ENCODE measurements around the gene SH3BP4. TPM values are rescaled to one million over a fixed set of nuclear protein-coding genes. Genes with fewer than 3 reads are reported as not detected.

SH3BP4 gene
- total and polyA plus RNA-seq, 10 of the 15 experiments (the other 5 are each of a cell fraction or from before 2014, with no cell fraction given) = 0.03 to 0.36 TPM; not detected in 8

- TF ChIP-seq JUNB (IDR thresholded peaks at IDR 0.05) (no peak), SIX5 (IDR thresholded peaks at IDR 0.05; ENCODE audit: low read depth, low read length, severe bottlenecking) (no peak)
Measured at GRCh38 chr2:235032949-235033348, 81.1 kb downstream of the SH3BP4 start (continued).

DNA sequence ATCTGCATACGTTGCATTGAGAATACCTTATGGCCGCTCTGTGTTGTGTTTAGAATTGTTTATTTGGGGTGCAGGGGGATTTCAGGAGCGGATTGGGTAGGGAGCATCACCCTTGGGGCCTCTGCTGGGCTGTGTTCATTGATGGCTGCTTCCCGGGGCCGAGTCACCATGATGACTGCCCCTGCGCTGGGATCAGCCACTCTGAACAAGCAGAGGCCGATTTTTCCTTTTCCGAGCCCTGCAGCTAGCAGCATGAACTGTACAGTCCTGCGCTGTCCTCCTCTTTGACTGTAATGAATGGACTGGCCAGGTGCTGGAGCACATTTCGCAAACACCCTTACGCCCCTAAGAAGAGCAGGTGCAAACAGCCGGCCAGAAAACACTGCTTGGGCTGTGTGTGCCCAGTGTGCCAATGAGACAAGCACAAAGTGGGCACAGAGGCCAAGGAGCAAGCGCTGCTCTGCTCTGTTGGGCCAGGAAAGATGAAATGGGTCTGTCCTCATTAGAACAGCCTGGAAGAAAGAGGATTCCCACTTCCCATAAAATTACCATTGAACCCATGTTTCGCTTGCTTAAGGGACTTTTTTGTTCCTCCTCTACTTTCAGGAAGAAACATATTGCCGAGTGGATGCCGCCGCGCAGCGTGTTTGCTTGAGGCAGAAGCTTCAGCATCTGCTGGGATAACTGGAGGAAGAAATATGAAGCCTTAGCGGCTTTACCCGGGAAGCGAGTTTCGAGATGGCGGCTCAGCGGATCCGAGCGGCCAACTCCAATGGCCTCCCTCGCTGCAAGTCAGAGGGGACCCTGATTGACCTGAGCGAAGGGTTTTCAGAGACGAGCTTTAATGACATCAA lies 82.7 kb downstream of the SH3BP4 start:
- ChIA-PET RAD21 (ENCODE audit: unreplicated experiment) (no interaction called here), SMC1A (ENCODE audit: uncharacterized antibody, unreplicated experiment) (no interaction called here), POLR2A (no interaction called here), CTCF (no interaction called here)
- Histone ChIP-seq H3K36me3 (ENCODE audit: control insufficient read depth in 2 of 2, insufficient read depth in 2 of 2, low read length in 1 of 2) (no peaks in the 10 kb centered on the region), H3K4me2 (ENCODE audit: control insufficient read depth, insufficient read depth) (no peak overlapping the region), H3K27ac (ENCODE audit: control insufficient read depth, insufficient read depth) (no peak overlapping the region), H4K20me1 (ENCODE audit: control insufficient read depth, insufficient read depth) (no peaks in the 10 kb centered on the region), H3K9ac (ENCODE audit: control insufficient read depth, insufficient read depth, low read length) (no peak overlapping the region), H3K79me2 (ENCODE audit: control insufficient read depth, insufficient read depth, low read length) (no peaks in the 10 kb centered on the region), H3K9me3 (replicated peaks; ENCODE audit: control insufficient read depth, insufficient read depth, low read length) (no peaks in the 10 kb centered on the region), H3K4me3 (no peak overlapping the region), H3K27me3 (replicated peaks in 1 of 2; ENCODE audit: control insufficient read depth in 2 of 2, insufficient read depth in 2 of 2, low read length in 1 of 2) (no peaks in the 10 kb centered on the region), H2AFZ (ENCODE audit: control insufficient read depth, low read depth, low read length) (no peak overlapping the region), H3K4me1 (ENCODE audit: control insufficient read depth, insufficient read depth, low read length) (no peaks in the 10 kb centered on the region)
- FAIRE-seq (no peak), DNase-seq (ENCODE audit: low read depth, low spot score) (no peak), ATAC-seq (no peak)
- no TSS peak for BruUV-seq (replicated peaks)
- WGBS (ENCODE audit: insufficient coverage, insufficient replicate concordance, low lambda C conversion rate, missing lambda C conversion rate) = 44% methylated on average over 30 of the region's 30 CpGs
- intact Hi-C loops (cut with micrococcal nuclease; ENCODE audit: unreplicated experiment) = no loop called here
- in situ Hi-C loops (cut with MboI) = no loop called here
- TF ChIP-seq POLR2AphosphoS5 (IDR thresholded peaks at IDR 0.05; ENCODE audit: low read length) = no peak
- no peak for TF ChIP-seq RAD51 (IDR thresholded peaks at IDR 0.05)
- TF ChIP-seq HDGF (IDR thresholded peaks at IDR 0.05) = no peak
- no peak for TF ChIP-seq MEF2A (IDR thresholded peaks at IDR 0.05; ENCODE audit: insufficient read depth, low read depth, low read length)
- no peak for TF ChIP-seq NFIC (IDR thresholded peaks at IDR 0.05; ENCODE audit: low read depth, low read length)
- no peak for TF ChIP-seq SUPT20H (IDR thresholded peaks at IDR 0.05; ENCODE audit: borderline replicate concordance, control insufficient read depth, low read depth, low read length)
- TF ChIP-seq YBX1 (IDR thresholded peaks at IDR 0.05) = no peak
- no peak for TF ChIP-seq ATF7 (IDR thresholded peaks at IDR 0.05; ENCODE audit: low read depth)
- TF ChIP-seq, protein P1, sequence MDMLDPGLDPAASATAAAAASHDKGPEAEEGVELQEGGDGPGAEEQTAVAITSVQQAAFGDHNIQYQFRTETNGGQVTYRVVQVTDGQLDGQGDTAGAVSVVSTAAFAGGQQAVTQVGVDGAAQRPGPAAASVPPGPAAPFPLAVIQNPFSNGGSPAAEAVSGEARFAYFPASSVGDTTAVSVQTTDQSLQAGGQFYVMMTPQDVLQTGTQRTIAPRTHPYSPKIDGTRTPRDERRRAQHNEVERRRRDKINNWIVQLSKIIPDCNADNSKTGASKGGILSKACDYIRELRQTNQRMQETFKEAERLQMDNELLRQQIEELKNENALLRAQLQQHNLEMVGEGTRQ (IDR thresholded peaks at IDR 0.05; ENCODE audit: borderline replicate concordance, low read depth, low read length) = no peak
- TF ChIP-seq IKZF2 (IDR thresholded peaks at IDR 0.05) = no peak
- no peak for TF ChIP-seq CREM (IDR thresholded peaks at IDR 0.05; ENCODE audit: low read depth)
- TF ChIP-seq MTA3 (IDR thresholded peaks at IDR 0.05; ENCODE audit: borderline replicate concordance, low read length) = no peak
- TF ChIP-seq HDAC2 (IDR thresholded peaks at IDR 0.05) = no peak
- TF ChIP-seq RFX5 (IDR thresholded peaks at IDR 0.05; ENCODE audit: low read depth, low read length) = no peak
- no peak for TF ChIP-seq ATF2 (IDR thresholded peaks at IDR 0.05; ENCODE audit: low read length)
- TF ChIP-seq HCFC1 (IDR thresholded peaks at IDR 0.05; ENCODE audit: low read length) = no peak
- no peak for TF ChIP-seq RELB (IDR thresholded peaks at IDR 0.05; ENCODE audit: low read depth)
- TF ChIP-seq SREBF2 (IDR thresholded peaks at IDR 0.05; ENCODE audit: low read length) = no peak

Measured in GM12878 (cell line).